AML-193 (cell line): Measurements from ENCODE around the gene TXNL4B.
A peak's percentile ranks its signal among the peaks of the same experiment; 100 is the strongest.

Source experiments
- DNase-seq, 2 experiments: peaks; one replicate each; lab custom pipeline; 2025; lab: John Stamatoyannopoulos, UW

The TXNL4B gene

DNA sequence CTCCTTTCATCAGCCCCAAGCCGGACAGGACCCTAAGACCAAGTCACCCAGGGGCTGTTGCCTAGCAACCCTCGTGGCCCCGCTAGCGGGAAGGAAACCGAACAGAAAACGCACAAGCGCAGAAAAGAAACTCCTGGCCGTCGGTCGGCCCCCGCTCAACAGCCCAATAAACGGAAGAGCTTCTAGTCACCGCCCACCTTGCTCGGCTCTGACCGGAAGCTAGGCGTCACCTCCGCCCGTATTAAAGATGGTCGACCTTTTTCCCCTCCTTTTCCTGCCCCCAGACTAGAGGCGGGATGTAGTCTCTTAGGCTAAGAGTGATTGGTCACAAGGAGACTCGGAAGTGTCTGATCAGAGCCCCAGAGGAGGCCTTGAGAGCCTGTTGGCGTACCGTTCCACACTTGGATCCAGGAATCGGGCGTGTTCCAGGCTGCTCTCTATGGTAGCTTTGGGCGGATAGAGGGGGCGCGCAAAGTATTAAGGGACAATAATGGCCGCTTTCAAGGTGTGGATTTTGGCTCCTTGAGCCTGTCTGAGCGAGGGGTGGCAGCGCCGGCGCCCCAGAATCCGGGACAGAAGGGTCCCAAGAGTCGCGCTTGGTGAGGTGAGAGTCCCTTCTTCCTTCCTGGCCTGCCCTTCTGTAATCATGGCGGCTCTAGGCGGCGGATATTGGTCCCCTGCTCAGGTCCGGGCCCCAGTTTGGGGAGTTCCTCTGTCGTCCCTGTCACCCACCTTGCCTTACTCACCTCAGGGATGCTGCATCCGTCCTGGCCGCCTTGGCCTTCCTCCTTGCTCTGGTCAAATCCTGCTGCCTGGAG, at the start of gene TXNL4B, which contains the start of gene DHX38:
TXNL4B (minus strand) TSS at position 173 of the 818 bp plus-strand sequence. CDS start 2,871 bp downstream, outside the sequence.
DHX38 (plus strand) TSS at position 400 of the 818 bp plus-strand sequence. CDS start 2,311 bp downstream, outside the sequence.
- peak; percentile 98 for DNase-seq

DNA sequence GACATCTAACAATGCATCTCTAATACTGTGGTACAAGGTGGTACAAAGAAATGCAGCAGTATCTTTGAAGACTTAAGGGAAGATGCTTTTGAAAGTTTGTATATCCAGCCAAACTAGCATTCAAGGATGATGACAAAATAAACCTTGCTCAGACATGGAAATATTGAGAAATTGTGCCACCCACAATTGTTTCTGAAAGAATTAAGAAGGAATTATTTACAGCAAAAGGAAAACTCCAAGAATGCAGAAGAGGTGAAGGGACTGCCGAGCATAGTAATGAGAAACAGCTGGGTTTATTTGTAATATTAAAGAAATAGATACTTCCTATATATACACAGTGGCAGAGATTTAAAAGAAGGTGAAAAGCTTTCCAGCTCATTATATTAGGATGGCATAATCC, 49.1 kb upstream of the TXNL4B start:
- no peak for DNase-seq

DNA sequence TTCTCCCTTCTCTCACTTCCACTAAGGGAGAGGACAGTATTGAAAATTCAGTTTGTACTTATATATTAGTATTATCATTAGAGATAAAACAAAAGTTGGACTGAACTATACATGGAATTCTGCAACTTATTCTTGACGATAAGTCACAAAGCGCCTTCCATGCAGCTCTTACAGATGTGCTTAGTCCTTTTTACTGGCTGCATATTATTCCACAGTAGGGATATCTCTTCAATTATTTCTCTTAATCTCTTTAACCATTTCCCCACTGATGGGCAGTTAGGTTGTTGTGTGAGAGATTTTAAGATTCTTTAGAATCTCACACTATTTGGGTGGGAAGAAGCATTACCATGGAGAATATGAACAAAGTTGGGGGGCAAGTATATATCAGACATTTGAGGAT, 46.5 kb upstream of the TXNL4B start:
- DNase-seq = no peak

DNA sequence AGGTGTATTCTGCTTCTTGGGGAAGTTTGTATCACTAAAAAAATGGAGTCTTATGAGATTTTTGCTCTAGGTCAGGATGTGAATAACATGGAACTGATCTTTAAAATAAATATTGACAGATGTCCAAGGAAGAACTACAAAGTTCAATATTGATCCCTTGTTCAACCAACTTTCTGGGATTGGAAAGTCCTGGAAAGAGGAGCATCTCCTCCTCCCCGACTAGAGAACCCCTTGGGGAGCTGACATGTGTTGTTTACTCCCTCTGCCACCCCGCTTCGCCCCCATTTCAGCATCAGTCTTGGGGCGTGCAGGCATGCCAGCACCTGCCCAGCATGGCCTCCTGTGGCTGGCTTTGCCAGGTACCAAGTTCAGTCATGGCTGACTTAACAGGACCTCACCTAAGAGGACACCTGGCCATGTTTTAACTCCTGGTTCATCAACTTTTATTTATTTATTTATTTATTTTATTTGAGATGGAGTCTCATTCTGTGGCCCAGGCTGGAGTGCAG, 44.7 kb upstream of the TXNL4B start:
- no peak for DNase-seq

DNA sequence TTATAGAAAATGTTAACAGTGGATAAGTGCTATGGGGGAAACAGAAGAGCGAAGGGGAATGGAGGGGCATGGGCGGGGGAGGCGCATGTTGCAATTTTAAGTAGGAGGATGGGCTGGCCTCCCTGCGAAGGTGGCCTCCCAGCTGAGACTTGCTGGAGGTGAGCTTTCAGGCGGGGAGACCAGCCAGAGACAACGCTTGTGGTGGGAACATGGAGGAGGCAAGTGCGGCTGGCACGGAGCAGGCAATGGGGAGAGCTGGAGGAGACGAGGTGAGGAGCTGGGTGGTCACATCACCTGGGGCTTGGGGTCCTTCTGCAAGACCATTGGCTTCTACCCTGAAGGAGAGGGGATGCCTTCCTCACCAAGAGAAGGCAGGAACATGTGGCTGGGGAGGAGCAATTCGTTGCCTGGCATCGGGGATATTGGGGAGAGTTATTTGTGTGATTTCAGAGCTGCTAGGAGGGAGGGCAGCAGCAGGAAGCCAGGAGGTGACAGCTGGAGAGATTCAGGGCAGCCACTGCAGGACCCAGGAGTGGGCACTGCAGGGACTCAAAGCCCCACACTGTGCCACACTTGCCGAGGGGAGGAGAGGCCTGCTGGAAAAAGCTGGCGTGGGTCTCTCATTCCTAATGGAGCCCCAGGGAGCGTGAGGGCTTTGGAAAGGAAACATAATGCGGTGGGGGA, 44.1 kb upstream of the TXNL4B start:
- no peak for DNase-seq

DNA sequence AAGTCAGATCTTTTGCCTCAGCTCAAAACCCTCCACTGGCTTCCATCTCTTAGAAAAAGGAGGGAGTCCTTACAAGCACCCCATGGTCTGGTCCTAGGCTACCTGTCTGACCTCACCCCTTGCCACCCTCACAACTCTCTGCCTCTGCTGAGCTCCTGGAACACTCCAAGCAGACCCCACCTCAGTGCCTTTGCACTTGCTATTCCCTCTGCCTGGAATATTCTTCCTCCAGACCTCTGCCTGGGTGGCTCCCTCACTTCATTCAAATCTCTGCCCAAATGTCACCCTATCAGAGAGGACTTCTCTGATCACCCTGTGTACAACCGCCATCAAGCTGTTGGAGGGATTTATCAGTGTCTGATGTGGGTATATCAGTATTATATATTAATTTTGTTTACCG, 41.1 kb upstream of the TXNL4B start:
- DNase-seq = no peak

DNA sequence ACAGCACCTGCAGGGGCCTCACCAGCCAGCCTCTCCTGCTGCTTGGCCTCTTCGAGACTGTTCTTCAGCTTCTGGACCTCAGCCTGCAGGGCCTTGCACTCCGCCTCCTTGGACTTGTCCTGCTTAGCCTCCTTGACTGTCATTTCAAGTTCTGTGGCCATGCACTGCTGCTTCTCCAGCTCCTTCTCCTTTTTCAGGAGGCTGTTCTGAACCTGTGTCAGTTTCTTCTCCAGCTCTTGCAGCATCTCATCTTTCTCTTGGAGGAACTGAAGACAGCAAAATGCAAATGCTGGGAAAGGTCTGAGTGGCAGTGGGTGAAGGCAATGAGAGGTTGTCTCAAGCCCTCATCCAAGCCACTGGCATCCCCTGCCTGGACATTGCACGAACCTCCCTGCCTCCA, 39.3 kb upstream of the TXNL4B start:
- no peak for DNase-seq

DNA sequence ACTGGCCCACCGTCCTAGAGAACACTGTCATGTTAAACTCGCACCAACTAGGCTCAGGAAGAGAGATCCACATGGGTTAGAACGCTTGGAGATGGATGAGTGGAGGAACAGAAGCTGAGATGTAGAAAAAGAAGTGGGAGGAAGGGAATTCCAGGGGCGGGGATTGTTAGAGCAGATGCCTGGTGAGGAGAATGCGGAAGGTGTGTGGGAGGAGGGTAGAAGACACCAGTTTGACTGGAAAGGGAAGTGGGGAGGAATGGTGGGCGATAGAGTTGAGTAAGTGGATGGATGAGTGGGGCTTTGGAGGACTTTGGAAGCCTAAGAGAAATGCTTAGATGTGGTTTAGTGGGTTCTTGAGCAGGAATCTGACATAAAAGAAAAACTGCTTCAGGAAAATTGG, 37.6 kb upstream of the TXNL4B start:
- no peak for DNase-seq

DNA sequence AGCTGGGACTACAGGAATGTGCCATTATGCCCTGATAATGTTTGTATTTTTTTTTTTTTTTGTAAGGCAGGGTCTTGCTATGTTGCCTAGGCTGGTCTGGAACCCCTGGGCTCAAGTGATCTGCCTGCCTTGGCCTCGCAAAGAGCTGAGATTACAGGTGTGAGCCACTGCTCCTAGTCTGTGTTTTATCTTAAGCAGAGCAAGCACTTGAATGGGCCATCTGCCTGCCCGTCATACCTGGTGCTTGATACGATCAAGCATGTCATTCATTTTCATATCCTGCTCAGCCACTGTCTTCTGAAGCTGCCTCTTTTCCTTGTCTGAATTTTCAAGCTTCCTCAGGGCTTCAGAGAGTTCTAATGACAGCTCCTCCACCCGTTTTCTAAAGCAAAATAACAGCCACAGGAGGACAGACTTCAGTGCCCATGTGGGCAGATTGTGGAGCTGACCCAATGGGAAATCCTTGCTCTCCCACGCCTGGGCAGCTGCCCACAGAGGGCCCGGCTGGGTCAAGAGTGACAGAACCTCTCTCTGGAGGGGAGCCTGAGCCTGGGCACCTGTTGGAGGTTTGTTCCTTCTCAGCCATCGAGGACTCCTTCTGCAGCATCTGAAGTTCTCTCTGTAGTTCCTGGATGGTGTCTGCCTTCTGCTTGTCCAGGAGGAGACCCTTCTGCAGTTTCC, 36.7 kb upstream of the TXNL4B start:
- DNase-seq = no peak

DNA sequence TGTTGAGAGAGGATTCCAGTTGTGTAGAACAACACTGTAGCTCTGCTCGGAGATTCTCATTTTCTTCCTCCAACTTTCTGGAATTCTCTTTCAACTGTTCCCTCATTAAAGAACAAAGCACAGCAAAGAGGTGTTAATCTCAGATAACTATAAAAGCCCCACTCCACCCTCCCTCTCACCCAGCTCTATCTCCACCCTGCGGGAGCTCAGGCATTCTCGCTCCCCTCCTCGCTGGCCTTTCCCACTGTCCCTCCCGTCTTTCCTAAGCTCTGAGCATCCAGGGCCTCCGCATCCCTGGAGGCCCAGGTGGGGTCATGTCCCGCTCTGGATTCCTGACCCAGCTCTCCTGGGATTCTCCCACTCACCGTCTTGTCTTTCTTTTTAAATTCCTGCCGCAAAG, 35.3 kb upstream of the TXNL4B start:
- no peak for DNase-seq

DNA sequence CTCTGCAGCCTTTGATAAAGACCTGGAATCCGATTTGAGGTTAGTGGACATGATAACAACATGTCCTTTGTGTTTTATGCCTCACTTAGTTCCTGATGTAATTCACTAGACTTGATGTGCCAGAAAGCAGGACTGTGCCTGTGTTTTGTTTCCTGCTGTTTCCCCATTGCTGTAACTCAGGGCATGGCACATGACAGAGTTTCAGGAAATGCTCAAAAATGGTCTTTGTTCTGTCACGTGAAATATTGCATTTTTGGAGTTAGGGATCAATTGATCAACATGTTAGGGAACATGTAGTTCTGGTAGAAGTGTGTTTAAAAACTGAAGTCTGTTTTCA, 33.0 kb upstream of the TXNL4B start:
- no peak for DNase-seq

DNA sequence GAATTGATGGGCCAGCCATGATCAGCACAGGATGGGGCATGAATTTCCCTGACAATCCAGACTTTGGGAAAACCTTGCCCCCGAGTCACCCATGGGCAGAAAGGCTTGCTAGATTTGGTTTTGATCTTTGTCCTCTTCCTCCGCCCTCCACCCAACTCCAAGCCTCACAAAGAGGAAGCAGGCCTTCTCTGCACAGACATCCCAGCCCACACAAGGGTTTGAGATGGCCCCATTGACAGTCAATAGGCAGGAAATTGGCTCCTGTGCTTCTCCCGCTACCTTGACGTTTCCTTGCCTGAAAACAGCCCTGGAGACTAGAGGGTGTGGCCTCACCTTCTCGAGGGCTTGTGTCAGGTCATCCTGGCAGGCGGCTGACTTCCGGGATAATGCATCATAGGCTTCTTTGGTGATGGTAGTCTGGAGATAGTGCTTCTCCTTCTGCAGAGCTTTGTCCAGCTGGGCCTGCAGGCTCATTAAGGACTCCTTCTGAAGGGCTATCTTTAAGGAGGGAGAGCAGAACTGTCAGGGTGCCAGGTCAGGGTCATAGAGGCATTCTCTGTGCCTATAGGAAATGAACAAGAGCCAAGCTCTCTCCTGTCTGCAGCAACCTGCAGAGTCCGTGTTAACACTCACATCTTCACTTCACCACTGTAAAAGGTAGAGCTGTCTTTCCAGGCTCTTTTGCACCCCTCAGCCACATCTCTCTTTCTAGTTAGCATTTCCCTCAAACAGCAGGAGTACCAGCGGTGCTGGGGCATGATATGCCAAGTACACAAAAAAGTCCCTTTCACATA, 32.4 kb upstream of the TXNL4B start:
- DNase-seq = no peak

DNA sequence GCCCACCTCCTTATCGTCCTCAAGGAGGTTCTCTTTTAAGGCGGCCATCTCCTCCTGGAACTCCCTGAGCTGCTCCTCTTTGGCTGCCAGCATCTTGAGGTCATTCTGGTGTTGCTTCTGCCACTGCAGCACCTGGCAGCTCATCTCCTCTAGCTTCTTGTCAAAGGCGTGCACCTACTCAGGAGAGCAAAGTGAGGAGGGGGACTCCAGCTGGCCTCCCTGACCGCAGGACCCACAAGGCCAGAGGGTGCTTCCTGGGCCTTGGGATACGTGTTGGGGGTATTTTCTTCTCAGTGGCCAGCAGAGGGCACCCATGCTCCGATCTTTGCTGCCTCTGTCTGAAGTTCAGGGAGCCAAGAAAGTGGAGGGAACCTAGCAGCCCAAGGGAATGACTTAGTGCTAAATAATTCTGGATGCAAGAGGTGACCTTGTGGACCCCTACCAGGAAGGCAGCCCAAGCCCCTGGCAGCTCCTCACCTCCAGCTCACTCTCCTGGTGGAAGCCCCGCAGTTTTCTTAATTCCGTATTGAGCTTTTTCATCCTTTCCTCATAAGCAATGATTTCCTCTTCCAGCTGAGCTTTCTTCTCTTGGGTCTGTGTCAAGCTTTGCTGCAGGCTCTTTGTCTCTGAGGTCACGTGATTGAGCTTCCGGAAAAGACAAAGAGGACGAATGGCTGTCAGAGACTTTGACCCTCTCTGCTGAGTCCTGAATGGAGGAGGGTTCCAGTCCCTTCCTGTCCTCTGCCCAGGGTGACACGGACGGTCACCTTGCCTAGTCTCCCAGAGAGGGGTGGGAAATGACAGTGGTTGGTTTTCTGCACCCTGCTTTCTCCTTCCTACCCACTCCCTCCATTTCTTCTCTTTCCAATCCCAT, 31.6 kb upstream of the TXNL4B start:
- DNase-seq = peak; percentile 35 to 50

DNA sequence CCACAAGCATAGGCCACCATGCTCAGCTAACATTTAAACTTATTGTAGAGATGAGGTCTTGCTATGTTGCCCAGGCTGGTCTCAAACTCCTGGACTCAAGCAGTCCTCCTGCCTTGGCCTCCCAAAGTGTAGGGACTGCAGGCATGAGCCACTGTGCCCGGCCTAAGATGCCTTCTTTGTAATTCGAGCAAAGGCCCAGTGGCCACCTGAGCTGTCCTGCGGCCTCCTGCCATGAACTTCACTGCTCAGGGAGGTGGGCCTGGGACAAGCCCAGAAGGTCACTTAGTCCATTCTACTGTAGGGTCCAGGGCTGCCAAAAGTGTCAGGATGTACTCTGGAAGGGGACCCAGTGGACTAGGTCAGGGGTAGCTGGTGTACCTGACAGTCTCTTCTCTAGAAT, 30.7 kb upstream of the TXNL4B start:
- DNase-seq = no peak

DNA sequence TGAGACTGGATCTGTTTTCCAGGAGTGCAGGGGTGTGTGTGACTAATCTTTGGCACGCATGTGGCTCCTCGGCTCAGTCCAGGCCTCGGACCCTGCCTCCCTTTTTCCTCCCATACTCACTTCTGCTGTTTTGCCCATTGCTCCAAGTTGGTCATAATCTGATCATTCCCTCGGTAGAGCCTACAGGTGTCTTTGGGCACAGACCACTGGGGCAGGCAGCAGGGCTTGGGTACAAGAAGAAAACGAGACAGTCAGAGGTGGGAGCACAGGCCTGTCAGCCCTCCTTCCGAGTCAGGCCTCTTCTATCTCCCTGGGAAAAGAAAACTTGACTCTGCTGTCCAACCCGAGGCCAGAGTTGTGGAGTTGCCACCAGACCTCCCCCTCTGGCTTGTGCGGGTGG, 30.0 kb upstream of the TXNL4B start:
- no peak for DNase-seq

DNA sequence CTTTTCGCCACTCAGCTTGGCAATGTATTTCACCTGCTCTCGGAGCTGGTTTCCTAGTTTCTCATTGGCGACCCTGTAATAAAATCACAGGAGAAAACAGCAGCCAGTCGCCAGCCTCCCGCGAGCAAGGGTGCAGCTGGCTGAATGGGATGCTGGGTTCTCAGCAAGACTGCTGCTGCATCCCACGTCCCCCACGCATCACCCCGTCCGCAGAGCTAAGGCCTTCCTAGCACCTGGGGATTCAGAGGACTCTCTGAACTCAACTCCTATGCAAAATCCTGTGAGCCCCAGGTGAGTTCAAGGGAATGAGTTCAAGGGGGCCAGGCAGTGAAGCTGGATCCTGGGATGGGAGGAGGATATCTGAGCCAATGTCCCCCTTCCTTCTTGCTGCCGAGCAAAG, 29.5 kb upstream of the TXNL4B start:
- DNase-seq = no peak

DNA sequence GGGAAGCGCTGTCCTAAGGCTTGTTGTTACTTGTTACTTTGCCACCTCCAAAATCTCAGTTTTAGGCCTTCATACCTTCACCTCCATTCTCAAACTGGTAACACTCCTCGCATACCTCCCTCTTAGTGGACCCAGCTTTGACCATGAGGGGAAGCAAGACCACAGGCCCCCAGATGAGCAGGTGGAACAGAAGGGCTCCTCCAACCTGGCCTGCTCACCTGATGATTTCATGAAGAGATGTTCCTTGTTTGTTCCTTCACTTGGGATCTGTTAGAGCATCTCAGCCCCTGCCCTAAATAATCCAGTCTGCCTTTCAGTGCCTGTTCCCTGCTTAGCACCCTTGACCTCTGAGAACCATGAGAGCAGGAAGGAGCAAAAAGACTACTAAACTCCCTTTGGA, 28.9 kb upstream of the TXNL4B start:
- DNase-seq = no peak

DNA sequence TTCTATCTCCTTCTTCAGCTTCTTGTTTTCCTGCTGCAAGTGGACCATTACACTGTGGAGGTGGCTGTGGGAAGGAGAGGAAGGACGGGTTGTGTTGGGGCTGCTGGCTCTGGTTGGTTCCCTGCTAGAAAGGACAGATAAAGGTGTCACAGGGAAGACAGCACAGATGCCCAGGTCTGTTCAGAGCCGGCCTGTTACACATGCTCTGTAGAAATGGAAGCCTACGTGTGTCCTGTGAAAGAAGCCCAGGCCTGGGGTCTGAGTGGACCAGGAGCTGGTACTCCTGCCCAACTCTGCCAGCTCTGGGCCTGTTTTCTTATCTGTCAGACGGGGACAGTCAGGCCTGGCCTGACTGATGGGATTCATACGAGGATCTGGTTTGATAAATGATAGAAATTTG, 26.6 kb upstream of the TXNL4B start:
- no peak for DNase-seq

DNA sequence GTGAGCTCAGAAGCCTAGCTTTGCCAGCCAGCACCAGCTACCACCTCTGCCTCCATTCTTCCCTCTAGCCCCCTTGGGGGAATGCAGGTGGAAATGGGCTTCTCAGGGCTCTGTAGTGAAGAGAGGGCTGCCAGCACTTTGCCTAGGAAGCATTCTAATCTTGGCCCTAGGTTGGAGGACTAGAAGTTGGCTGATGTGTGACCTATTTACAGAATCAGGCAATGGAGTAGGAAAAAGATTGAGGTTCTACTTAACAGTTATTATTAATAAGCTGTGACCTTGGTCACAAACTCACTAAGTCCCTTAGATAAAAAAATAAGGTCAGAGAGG, 20.2 kb upstream of the TXNL4B start:
- no peak for DNase-seq

DNA sequence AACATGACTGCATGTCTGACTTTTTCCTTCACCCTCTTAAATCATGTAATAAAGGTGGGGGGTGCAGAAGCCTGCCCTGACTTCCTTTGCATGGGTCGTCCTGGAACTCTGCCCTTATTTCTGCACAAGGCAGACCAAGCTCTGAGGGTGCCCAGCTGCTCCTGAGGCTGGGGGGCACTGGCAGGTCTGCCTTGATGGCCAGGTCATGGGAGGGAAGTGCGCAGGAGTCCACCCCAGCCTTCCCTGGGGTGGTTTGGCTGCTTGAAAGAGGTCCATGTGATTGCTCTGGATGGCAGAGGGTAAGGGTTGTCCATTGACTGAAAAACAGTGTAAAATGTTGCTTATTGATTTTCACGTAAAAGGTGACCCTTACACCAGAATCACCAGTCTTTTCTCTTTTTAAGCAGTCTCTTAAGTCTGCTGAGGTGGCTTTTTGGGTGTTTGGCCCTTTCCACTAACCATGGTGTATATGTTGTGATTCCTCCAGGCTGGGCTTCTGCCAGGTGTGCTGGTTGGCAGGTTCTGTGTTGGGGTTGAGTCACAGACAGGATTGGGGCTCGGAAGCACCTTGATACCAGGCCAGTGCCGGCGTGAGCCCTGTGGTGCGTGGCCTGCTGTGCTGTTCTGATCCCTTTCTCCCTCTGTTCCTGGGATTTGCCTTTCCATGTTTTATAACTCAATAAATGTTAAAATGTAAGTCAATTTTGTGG, 19.6 kb upstream of the TXNL4B start:
- DNase-seq = no peak

DNA sequence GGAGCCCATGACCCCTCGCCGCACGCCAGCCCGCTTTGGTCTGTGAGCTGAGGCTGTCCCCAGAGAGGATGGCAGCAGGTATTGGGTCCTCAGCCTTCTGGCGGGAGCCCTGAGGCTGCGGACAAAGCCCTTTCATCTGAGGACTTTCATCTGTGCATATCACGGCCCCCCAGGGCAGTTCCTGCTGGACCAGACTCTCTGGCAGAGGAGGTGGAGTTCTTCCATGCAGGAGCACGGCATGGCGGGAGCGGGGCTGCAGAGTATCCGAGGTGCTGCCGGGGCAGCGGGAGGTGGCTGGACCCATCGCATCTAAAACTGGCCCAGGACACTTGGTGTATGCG, 19.0 kb upstream of the TXNL4B start:
- no peak for DNase-seq
